GM18505 (cell line): ENCODE results near the gene KCNJ14.
A peak's percentile ranks its signal among the peaks of the same experiment; 100 is the strongest.

ENCODE experiments used
- ATAC-seq: cut with Tn5 transposase; IDR thresholded peaks from one replicate; pipeline ENCODE4 v1.9.1; 2021; ENCODE audit not compliant: unreplicated experiment
- POLR2A ChIP-seq: IDR thresholded peaks from 4 replicates; pipeline ENCODE4 v1.6.1; 2011; ENCODE audit warnings: borderline replicate concordance; ENCODE audit not compliant: insufficient read depth, insufficient read length; ENCODE audit errors: extremely low read depth

The KCNJ14 gene

DNA sequence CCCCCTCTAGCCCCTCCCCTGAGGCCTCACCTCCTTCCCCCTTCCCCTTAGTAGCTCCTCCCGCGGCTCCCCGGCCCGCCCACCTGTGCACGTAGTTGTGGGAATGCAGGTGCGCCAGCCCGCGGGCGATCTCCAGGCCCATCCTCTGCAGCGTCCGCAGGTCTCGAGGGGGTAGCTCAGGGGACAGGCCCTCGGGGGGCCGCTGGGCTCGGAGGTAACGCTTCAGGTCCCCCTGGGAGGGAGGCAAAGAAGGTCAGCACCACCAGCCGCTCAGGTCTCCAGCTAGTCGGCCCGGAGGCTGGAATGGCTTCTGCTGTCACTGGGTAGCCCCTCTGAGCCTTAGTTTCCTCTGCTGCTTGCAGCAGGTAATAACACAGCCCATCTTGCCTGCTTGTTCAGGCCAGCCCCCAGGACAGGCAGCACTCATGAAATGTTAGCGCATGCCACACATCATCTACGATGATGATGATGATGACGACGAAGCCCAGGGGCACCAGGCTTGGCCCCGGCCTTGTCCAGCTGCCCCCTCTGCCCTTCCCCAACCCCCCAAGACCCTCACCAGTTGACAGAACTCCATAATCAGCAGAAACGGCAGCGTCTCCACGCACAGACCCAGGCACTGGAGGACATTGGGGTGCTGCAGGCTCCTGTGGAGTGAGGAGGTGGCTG is 47.1 kb downstream of the KCNJ14 start:
- ATAC-seq: peak; percentile 41
- TF ChIP-seq POLR2A: no peak

- no peak for TF ChIP-seq POLR2A
These were observed 50.9 kb downstream of the KCNJ14 start for GRCh38 chr19:48506138-48506733.

DNA sequence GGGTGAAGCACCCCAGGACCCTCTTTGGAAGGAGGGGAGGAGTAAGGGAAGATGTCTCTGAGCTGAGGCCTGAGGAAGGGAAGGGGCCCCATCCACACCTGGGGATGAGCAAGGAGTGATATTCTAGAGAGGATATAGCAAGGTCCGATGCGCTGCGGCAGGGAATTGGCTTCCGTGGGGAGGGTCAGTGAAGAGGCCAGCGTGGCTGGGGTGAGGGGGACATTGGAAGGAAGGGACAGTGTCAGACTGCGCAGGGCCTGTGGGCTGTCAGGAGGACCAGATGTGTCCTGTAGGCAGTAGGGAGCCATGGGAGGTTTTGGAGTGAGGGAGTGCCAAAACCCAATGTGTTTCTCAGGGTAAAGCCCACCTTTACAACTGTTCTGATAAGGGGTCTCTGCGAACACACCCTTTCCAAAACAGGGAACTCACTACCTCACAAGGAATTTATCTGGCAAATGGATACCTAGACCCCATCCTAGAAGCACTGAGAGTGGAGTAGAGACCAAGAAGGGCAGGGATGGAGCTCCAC is 52.6 kb downstream of the KCNJ14 start:
- TF ChIP-seq POLR2A: no peak
- ATAC-seq: no peak

More at GRCh38 chr19:48506138-48506733, 50.9 kb downstream of the KCNJ14 start:
- ATAC-seq: no peak

- ATAC-seq: no peak
- TF ChIP-seq POLR2A: no peak
These were observed 53.5 kb downstream of the KCNJ14 start for GRCh38 chr19:48508729-48509411.

- TF ChIP-seq POLR2A: no peak
- no peak for ATAC-seq
These were observed 54.3 kb downstream of the KCNJ14 start for GRCh38 chr19:48509467-48510194.

- no peak for ATAC-seq
- TF ChIP-seq POLR2A: no peak
These were observed 55.3 kb downstream of the KCNJ14 start for GRCh38 chr19:48510421-48511268.

DNA sequence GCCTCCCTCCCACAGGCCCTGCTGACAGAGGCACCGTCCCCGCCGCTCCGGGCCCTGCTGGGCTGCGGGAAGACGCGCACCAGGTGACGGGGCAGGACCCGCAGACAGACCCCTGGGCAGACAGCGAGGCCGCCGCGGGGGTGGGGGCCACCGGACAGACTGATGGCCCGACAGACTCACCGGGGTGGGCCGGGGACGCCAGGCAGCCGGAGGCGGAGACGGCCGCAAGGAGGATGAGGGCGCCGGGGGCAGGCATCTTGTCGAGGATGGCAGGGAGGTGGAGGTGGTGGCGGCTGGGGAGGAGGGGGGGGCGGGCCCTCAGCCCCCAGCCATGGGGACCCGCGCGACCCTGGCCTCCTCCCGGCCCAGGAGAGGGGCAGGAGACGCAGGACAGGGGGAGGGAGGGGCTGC is 56.0 kb downstream of the KCNJ14 start:
- ATAC-seq: no peak
- no peak for TF ChIP-seq POLR2A

DNA sequence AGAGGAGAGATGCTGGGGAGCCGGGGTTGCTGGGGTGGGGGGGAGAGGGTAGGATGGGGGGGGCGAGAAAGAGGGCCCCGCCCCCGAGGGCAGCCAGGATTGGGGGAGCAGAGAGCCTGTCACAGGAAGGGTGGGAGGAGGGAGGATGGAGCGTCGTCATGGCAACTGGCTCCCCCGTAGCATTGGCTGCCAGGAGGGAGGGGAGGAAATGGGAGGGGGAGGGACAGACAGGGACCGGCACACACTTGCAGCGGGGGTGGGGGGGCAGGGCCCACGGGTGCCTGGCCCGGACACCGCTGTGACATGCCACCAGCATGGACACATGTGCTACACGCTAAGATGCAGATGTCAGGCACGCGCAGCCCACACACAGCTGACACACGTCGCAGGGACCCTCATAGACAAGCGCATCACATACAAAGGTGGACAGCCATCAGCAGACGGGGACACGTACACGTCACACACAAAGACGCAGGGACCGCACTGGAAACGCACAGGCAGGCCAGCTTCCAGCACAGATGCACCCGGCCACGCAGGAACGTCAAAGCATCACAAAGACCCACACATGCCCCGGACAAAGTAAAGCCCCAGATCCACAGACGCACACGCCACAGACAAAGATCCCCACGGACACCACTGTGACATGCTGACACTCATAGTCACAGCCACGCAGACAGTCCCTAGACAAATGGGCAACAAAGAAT is 56.6 kb downstream of the KCNJ14 start, which contains the start of gene LMTK3:
Gene LMTK3 (minus strand): TSS at position 36 of the 704 bp plus-strand sequence. CDS start 259 bp downstream, outside the sequence.
- no peak for TF ChIP-seq POLR2A
- ATAC-seq: no peak

- TF ChIP-seq POLR2A: no peak
These were observed 57.3 kb downstream of the KCNJ14 start for GRCh38 chr19:48512504-48513288.

DNA sequence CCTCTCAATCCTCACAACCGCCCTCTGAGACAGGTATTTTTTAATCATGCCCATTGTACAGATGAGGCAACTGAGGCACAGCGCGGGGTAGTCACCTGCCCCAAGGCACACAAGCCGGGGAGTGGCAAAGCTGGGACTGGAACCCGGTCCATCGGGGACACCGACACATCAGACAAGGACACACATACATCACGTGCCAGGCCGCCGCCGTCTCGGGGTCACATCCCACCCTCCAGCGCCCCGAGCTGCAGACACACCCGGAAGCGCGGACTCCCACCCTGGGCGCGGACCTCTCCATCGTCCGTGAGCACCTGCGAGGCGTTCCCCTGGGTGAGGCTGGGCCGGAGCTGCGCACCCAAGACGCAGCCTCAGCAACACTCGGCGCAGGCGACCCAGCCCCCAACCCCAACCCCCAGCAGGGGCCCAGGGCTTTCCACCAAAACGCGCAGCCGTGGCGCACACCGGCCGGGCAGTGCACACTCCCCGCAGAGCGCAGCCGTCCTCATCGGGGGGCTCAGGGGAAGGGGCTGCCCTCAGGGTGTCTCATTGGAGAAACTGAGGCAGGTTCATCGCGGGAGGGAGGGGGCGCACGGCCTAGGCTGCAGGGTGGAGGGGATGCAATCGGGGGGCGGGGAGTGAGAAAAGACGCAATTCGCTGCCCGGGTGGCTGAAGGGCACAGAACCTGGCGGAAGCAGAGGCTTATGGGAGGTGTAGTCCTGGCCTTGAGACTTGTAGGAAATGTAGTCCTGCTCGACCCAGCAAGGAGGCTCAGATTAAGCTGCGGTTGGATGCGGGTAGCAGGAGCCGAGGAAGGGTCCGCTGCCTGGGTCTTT is 58.1 kb downstream of the KCNJ14 start:
- ATAC-seq: no peak
- TF ChIP-seq POLR2A: peak; percentile 32

More at GRCh38 chr19:48512504-48513288, 57.3 kb downstream of the KCNJ14 start:
- no peak for ATAC-seq
